22Rv1 (cell line): ENCODE results near the gene DHX15.
A peak's percentile ranks its signal among the peaks of the same experiment; 100 is the strongest.

Experiments
- H3K27ac ChIP-seq: fragments of 450-650 bp; 2 replicates; pipeline ENCODE4 v1.5.1; 2017
- CTCF ChIP-seq: fragments of 450-650 bp; IDR thresholded peaks from 2 replicates; pipeline ENCODE4 v1.5.1; 2017; ENCODE audit warnings: mild to moderate bottlenecking
- ZFX ChIP-seq: fragments of 450-650 bp; IDR thresholded peaks from 2 replicates; pipeline ENCODE4 v1.6.1; 2017; ENCODE audit warnings: antibody characterized with exemption, borderline replicate concordance

DHX15 gene

GRCh38 chr4:24614881-24615280 lies 30.5 kb upstream of the DHX15 start:
- TF ChIP-seq ZFX (no peak), CTCF (no peak)
- H3K27ac ChIP-seq = no peak overlapping the region

GRCh38 chr4:24613502-24613901 lies 29.1 kb upstream of the DHX15 start:
- H3K27ac ChIP-seq = no peak overlapping the region
- TF ChIP-seq CTCF (no peak), ZFX (no peak)

- TF ChIP-seq CTCF = no peak
- no peak for TF ChIP-seq ZFX
- H3K27ac ChIP-seq = no peak overlapping the region
Measured at GRCh38 chr4:24611575-24611974, 27.2 kb upstream of the DHX15 start.

GRCh38 chr4:24607334-24607733 lies 23.0 kb upstream of the DHX15 start:
- TF ChIP-seq CTCF (no peak), ZFX (no peak)

GRCh38 chr4:24605216-24605615 lies 20.9 kb upstream of the DHX15 start:
- peak overlapping the region; percentile 31 for H3K27ac ChIP-seq
- no peak for TF ChIP-seq CTCF
- TF ChIP-seq ZFX = no peak

More at GRCh38 chr4:24607334-24607733, 23.0 kb upstream of the DHX15 start:
- no peak overlapping the region for H3K27ac ChIP-seq

GRCh38 chr4:24604558-24605214 lies 20.3 kb upstream of the DHX15 start:
- peak overlapping the region; percentile 31 for H3K27ac ChIP-seq
- TF ChIP-seq ZFX (no peak), CTCF (no peak)

GRCh38 chr4:24603343-24603742 lies 19.0 kb upstream of the DHX15 start:
- TF ChIP-seq CTCF = no peak
- TF ChIP-seq ZFX = no peak
- no peak overlapping the region for H3K27ac ChIP-seq
